Embryonic facial prominence (tissue), 1 donor: ENCODE results near the gene IFT88.

Experiments
- DNase-seq: peaks from one replicate; pipeline ENCODE4 v3.0.0-alpha.2; 2016; ENCODE audit errors: extremely low spot score

The IFT88 gene

GRCh38 chr13:20566468-20566897 lies 474 bp upstream of the IFT88 start:
- DNase-seq, result no peak

- no peak for DNase-seq
Measured at GRCh38 chr13:20567881-20568528, 1.0 kb downstream of the IFT88 start.

DNA sequence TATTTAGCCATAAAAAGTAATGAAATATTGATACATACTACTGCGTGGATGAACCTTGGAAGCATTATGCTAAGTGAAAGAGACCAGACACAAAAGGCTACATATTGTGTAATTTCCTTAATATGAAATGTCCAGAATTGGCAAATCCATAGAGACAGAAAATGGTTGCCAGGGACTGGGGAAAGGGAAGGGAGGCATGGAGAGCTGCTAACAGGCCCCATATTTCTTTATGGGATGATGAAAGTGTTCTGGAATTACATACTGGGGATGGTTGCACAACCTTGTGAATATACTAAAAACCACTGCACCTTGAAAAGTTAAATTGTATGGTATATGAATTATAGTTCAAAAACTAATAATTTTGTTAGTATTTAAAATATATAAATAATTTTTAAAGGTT lies 3.6 kb downstream of the IFT88 start:
- DNase-seq, result no peak

GRCh38 chr13:20571676-20572075 lies 4.7 kb downstream of the IFT88 start:
- no peak for DNase-seq

DNA sequence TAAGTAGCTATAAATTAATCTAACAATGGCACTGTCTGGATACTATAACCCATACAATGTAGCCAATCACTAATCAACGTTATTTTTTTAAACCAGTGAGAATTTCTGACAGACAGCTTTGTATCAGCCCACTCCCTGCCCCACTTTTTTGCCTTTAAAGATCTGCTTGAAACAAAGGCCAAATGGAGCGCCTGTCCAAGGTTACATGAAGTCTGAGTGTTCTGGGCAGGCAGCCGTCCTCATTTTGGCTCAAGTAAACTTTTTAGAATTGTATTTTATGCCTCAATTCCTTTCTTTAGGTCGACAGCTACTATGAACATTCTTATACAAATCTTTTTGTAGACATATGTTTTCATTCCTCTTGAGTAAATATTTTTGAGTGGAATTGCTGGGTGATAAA lies 6.2 kb downstream of the IFT88 start:
- no peak for DNase-seq

- no peak for DNase-seq
Measured at GRCh38 chr13:20573636-20574035, 6.7 kb downstream of the IFT88 start.

DNA sequence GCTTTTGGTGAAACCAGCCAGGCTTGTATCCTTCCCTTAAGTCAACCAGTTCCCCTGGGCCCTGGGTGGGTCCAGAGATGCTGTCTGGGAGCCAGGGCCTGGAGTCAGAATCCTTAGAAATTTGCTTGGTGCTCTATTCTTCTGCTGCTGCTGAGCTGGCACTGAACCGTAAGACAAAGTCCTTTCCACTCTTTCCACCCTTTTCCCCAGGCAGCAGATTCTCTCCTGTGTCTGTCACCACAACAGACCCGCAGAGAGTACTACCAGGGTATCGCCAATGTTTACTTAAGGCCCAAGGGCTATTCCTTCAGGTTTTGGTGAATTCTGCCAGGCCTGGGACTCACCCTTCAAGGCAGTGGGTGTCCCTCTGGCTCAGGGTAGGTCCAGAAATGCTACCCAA lies 12.2 kb downstream of the IFT88 start:
- DNase-seq, result no peak

GRCh38 chr13:20580257-20580656 lies 13.3 kb downstream of the IFT88 start:
- no peak for DNase-seq

- DNase-seq, result no peak
Measured at GRCh38 chr13:20582026-20582425, 15.1 kb downstream of the IFT88 start.

DNA sequence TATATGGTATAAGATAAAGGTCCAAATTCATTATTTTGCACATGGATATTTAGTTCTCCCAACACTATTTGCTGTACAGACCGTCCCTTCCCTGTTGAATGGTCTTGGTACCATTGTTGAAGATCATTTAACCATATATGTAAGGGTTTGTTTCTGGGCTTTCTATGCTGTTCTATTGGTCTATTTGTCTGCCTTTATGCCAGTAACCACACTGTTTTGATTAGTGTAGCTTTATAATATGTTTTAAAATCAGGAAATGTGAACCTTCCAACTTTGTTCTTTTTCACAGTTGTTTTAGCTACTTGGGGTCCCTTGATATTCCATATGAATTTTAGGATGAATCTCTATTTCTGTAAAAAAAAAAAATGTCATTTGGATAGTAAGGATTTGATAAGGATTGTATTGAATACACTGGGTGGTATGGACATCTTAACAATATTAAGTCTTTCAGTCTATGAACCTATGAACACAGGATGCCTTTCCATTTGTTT lies 16.9 kb downstream of the IFT88 start:
- DNase-seq, result no peak

DNA sequence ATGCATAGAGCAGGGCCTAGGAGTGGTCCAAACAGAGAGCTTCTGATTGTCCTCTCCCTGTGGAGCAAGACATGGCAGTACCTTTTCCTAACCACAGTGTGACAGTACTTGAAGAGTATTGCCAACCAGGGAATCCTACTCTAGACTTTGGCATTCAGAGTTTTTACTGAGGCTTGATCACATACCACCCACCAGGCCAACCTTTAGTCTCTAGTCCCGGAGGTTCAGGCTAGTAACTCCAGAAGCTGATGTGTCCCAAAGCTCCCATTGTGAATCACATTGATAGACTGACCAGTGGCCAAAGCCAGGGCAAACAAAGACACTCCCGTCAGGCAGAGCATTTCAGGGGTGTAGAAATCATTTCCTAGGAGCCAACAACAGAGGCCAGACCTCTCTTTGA lies 18.4 kb downstream of the IFT88 start:
- no peak for DNase-seq

DNA sequence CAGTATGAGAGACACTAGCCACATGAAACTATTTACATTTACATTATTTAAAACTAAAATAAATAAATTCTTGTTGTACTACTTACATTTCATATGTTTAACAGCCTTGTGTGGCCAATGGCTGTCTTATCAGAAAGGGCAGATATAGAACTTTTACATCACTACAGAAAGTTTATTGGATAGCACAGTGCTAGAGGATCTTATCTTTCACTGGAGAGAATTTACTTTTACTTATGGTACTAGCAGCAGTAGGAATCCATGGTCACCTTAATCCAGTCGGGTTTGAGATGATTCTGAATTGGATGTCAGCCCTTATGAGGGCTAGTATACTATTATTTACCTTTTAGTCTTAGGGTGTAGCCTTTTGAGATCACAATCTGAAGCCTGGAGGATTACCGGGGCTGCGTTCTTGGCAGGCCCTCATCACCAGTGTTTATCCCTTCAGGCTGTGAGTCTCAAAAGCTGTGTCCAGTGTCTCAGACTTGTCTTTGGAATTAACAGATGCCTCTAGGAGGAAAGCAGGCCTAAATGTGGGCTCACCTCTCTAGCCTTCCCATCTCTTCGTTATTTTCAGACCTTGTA lies 21.7 kb downstream of the IFT88 start:
- DNase-seq, result no peak

- no peak for DNase-seq
Measured at GRCh38 chr13:20590561-20590960, 23.6 kb downstream of the IFT88 start.

DNA sequence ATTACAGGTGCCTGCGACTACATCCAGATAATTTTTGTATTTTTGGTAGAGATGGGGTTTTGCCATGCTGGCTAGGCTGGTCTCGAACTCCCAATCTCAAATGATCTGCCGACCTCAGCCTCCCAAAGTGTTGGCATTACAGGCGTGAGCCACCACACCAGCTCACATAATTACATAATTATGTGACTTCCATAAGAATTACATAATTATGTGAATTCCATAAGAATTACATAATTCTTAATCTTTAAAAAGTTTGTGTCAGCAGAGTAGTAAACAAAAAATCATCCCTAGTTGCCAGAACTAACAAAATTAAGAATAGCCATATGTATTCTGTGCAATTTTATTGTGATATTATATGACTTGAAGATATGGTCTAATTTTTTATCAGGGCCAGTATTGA lies 25.6 kb downstream of the IFT88 start:
- DNase-seq, result no peak

DNA sequence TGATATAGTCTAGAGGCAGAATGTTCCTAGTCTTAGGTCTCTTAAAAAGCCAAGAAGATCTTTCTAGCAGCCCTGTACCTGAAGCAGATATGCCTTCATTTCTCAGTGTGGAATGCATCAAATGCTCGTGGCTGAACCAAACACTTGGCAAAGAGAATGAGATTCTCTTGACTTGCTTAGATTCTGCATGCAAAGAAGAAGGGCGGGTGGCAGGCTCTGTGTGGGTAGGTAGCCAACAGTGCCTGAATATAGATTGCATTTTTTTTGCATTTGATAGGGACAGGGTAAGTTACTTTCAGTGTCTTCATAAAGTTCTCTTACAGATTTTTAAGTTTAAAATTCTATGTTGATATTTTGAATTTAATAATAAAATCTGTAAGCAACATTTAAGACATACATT lies 27.3 kb downstream of the IFT88 start:
- no peak for DNase-seq

DNA sequence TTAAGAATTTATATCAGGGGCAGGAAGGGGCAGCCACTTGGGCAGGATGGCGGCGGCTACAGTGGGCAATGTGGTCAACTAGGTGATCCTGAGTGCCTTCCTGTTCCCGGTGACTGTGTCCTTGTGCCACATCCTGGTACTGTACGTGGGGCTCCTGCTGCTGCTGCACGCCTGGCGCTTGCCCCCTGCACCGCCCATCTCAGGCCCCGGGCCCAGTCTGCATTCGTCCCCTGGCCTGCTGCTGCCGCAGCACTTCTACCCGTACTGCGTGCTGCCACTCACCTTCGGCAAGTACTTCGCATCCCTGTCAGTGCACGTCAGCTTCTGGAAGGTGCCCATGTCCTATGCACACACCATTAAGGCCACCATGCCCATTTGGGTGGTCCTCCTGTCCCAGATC lies 40.1 kb downstream of the IFT88 start:
- DNase-seq, result no peak

GRCh38 chr13:20608438-20609020 lies 41.6 kb downstream of the IFT88 start:
- DNase-seq, result no peak

GRCh38 chr13:20609145-20609544 lies 42.2 kb downstream of the IFT88 start:
- no peak for DNase-seq

GRCh38 chr13:20610006-20610405 lies 43.0 kb downstream of the IFT88 start:
- DNase-seq, result no peak

DNA sequence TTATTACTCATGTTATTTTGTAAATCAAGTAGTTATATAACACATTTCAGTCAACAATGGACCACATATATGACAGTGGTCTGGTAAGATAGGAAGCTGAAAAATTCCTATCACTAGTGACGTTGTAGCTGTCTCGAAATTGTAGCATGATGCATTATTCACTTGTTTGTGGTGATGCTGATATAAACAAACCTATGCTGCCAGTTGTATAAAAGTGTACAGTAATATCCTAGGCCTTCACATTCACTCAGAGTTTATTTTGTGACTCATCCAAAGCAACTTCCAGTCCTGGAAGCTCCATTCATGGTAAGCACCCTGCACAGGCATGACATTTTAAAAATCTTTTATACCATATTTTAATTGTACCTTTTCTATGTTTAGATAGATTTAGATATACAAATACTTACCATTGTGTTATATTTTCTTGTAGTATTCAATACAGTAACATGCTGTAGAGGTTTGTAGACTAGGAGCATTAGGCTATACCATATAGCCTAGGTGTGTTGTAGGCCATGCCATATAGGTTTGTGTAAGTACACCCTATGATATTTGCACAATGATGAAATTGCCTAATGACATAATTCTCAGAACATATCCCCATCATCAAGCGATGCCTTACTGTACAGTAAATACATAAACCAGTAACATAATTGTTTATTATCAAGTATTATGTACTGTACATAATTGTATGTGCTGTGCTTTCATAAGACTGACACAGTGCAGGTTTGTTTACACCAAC lies 49.3 kb downstream of the IFT88 start:
- no peak for DNase-seq

- no peak for DNase-seq
Measured at GRCh38 chr13:20623000-20623399, 56.0 kb downstream of the IFT88 start.

- no peak for DNase-seq
Measured at GRCh38 chr13:20624213-20624612, 57.3 kb downstream of the IFT88 start.

GRCh38 chr13:20633802-20634201 lies 66.8 kb downstream of the IFT88 start:
- DNase-seq, result no peak
